Measurements from ENCODE around the gene FBXL2.

DNA sequence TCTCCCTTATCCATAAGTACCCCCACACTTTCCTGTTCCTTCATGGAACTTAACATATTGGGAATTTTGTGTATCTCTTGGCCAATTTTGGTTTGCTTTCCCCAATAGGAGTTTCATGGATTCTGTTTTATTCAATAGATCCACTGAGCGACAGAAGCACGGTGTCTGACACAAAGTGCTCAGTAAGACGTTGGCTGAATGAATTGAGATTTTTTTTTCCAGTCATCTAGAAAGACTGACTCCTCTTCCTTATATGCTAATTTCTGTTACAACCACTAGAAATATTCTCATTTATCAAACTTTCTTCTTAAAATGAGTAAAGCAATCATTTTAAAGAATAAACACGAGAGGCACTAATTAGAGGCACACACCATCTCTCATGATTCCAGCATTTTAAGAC, 114.9 kb downstream of the FBXL2 start:
- TF ChIP-seq CBX2 (IDR thresholded peaks at IDR 0.05; ENCODE audit: borderline replicate concordance, low read depth): no peak
- TF ChIP-seq, protein P1, sequence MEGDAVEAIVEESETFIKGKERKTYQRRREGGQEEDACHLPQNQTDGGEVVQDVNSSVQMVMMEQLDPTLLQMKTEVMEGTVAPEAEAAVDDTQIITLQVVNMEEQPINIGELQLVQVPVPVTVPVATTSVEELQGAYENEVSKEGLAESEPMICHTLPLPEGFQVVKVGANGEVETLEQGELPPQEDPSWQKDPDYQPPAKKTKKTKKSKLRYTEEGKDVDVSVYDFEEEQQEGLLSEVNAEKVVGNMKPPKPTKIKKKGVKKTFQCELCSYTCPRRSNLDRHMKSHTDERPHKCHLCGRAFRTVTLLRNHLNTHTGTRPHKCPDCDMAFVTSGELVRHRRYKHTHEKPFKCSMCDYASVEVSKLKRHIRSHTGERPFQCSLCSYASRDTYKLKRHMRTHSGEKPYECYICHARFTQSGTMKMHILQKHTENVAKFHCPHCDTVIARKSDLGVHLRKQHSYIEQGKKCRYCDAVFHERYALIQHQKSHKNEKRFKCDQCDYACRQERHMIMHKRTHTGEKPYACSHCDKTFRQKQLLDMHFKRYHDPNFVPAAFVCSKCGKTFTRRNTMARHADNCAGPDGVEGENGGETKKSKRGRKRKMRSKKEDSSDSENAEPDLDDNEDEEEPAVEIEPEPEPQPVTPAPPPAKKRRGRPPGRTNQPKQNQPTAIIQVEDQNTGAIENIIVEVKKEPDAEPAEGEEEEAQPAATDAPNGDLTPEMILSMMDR (IDR thresholded peaks at IDR 0.05): no peak
- TF ChIP-seq RFX5 (IDR thresholded peaks at IDR 0.05): no peak
- no peak for TF ChIP-seq POLR2A (IDR thresholded peaks at IDR 0.05; ENCODE audit: low read length)
- no peak for TF ChIP-seq EP300 (IDR thresholded peaks at IDR 0.05)
- no peak for TF ChIP-seq MAFK (IDR thresholded peaks at IDR 0.05; ENCODE audit: partially characterized antibody)
- TF ChIP-seq RNF2 (IDR thresholded peaks at IDR 0.05; ENCODE audit: borderline replicate concordance, low read depth): no peak
